HG02571 (cell line): Measurements from ENCODE around the gene CELF4.

Source experiments
- ATAC-seq: cut with Tn5 transposase; IDR thresholded peaks from one replicate; pipeline ENCODE4 v1.9.1; 2021; ENCODE audit warnings: mild to moderate bottlenecking, moderate library complexity; ENCODE audit not compliant: unreplicated experiment

CELF4 gene

GRCh38 chr18:37299471-37300304 lies 265.9 kb downstream of the CELF4 start:
- ATAC-seq: no peak

DNA sequence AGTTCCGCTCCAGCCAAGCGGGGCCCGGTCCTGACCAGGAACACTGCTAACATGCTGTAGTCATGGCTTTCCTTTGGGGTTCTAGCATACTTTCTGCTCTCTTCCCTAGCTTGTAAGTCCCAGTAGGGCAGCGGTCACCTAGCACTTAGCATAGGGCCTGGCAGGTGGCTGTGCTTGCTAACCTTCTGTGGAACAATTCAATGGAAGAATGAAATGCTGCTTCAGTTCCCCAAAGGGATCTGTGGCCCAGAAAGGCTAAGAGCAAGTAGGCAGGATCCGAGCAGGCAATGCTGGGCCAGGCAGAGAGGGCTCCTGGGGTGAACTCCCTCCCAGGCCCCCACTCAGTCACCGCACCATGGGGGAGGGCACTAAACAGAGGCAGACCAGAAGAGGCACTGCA lies 266.8 kb downstream of the CELF4 start:
- no peak for ATAC-seq

- ATAC-seq: no peak
These were observed 268.5 kb downstream of the CELF4 start for GRCh38 chr18:37297106-37297505.

DNA sequence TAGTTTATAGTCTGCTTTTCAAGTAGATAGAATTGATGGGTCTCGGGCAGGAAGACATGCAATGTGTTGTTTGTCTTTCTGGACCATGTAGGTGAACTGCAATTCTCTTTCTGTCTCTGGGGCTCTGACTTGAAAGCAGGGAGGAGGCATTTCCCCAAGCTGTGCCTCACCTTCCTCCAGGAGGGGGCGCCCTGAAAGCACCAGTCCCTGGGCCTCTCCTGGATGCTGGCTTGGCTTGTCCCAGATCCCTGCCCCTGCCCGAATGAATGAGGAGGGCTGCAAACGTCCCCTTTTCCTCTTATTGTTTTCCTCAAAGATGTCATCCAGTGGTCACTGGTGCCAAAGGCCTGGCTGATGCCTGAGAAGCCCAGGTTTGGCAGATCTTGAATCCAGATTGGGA lies 270.6 kb downstream of the CELF4 start:
- ATAC-seq: no peak

GRCh38 chr18:37293359-37293758 lies 272.2 kb downstream of the CELF4 start:
- no peak for ATAC-seq

DNA sequence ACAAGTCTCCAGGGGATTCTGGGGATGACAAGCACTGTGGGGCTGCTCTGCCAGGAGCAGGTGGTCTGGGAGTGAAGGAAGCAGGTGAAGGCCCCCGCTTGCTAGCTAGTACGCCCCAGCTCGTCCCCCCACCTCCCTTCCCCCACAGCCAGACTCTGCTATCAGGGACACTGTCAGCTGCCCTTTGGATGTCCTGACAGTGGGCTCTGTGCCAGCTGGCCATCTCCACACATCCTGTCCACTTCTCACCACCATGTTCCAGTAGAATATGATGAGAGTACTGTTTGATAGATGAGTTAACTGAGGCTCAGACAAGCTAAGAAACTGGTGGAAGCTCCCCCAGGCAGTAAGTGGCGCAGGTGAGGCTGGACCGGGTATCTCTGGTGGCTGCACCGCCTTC lies 276.2 kb downstream of the CELF4 start:
- no peak for ATAC-seq

- no peak for ATAC-seq
These were observed 278.0 kb downstream of the CELF4 start for GRCh38 chr18:37287601-37288000.

- no peak for ATAC-seq
These were observed 278.8 kb downstream of the CELF4 start for GRCh38 chr18:37286801-37287200.

- ATAC-seq: no peak
These were observed 279.8 kb downstream of the CELF4 start for GRCh38 chr18:37285825-37286224.

GRCh38 chr18:37284260-37284659 lies 281.3 kb downstream of the CELF4 start:
- no peak for ATAC-seq

- no peak for ATAC-seq
These were observed 283.1 kb downstream of the CELF4 start for GRCh38 chr18:37282386-37283037.

DNA sequence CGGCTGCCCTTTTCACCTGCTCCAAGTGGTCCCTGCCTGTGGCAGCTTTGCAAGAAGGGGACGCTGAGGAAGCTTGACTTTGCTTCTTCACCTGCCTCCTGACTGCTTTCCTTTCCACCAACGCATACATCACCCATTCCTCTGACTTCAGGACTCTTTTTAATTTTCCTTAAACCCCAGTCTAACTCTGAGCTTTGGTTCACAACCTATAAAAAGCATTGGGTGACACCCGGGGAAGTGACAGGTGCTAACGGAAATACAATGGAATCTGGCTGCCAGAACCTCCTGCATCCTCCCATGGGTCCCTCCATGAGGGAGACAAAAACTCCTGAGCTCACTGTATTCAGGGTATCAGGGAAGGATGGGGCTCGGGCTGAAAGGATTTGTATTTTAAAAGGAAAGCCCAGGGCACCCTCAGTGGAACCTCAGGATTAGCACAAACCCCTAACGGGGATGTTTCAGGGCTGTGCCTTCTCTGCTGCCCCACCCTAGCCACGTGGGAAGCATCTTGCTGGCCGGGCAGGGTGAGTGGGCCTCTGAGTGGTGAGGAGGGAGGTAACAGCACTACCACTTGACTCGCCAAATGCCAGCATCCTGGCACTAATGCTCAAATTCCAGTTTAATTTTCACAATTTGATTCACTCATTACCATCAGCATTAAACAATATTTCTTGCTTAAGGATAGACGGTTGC lies 284.8 kb downstream of the CELF4 start:
- no peak for ATAC-seq

GRCh38 chr18:37277804-37278203 lies 287.8 kb downstream of the CELF4 start:
- no peak for ATAC-seq

GRCh38 chr18:37276111-37276890 lies 289.3 kb downstream of the CELF4 start:
- ATAC-seq: no peak

DNA sequence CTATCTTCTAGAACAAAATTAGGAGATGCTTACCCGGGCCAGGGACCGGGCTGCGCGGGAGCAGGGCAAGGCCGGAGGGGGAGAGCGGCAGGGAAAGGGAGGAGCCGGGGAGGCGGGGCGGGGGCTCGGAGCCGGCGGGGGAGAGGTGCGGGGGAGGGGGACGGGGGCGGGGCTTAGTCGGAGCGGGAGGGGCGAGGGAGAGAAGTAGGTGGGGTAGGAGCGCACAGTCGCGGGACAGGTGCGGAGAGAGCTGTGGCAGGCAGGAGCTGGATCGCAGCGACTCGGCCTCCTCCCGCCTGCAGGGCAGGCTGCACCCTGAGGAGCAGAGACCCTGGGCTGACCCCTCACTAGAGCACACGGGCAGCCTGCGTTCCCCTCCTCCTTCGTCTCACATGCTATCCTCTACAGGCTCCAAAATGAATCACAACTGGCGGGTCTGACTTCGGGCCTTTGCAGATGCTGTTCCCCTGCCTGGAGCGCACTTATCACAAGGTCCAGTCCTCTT lies 290.3 kb downstream of the CELF4 start:
- ATAC-seq: no peak

DNA sequence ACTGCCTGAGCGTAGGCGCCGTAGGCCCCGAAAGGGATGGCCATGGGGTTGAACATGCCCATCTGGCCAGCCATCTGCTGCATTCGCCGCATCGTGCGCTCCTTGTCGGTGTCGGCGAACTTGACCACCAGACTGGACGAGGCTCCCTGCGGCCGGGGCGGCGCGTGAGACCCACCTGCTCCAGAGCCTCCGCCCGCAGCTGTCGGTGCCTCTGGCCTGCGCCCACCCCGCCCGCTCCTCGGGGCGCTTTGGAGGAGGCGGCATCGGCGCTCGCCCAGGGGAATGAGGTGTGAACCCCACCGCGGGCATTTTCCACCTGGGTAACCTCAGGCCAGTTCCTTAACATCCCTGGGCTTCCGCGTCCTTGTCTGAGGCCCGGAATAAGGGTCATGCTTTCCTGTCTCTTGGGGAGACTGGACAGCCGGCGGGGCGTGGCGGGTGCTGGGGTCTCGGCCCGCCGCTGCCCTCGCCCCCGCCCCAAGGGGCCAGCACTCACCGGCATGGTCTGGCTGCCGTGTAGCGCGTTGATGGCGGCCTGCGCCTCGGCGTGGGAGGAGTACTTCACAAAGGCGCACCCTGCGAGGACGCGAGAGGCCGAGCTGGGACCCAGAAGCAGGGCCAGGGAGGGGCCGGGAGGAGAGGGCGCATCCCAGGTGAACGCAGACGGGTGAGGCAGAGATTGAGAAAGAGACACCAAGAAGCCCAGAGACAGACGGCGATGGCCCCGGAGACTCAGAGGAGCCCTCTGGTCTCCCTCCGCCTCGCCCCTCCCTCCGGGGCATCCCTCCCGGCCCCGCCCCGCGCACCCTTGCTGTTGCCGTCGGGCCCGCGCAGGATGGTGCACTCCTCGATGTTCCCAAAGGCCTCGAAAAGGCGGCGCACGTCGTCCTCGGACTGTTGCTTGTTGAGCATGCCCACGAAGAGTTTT lies 291.0 kb downstream of the CELF4 start:
- no peak for ATAC-seq

GRCh38 chr18:37272841-37273240 lies 292.8 kb downstream of the CELF4 start:
- no peak for ATAC-seq

- ATAC-seq: no peak
These were observed 293.4 kb downstream of the CELF4 start for GRCh38 chr18:37272226-37272625.

GRCh38 chr18:37270666-37271052 lies 294.9 kb downstream of the CELF4 start:
- ATAC-seq: no peak
